A549 (cell line): ENCODE results near the gene SPNS2. TPM values are rescaled to one million over a fixed set of nuclear protein-coding genes. Genes with fewer than 3 reads are reported as not detected.

ENCODE experiments used
- ATAC-seq, 2 experiments: fragments of 200-7000 bp in 1 of 2; fragments of >200 bp in 1 of 2; cut with Nextera tagmentation in 1 of 2; cut with Tn5 transposase in 1 of 2; 3 replicates each; pipeline versions ENCODE4 v1.8.0 to v1.9.1; 2018 to 2020; ENCODE audit warnings: mild to moderate bottlenecking in 1 of 2, moderate library complexity in 1 of 2
- CTCF ChIA-PET: fragments of 300-600 bp; sonication (Branson Sonifier 250); formaldehyde crosslinking; extraction: SDS; loops from one replicate; lab custom pipeline; 2021; ENCODE audit warnings: antibody characterized with exemption, inconsistent platforms; lab: Yijun Ruan, JAX
- POLR2A ChIA-PET: fragments of 350-600 bp; formaldehyde crosslinking; extraction: SDS; loops from one replicate; lab custom pipeline; 2021; ENCODE audit warnings: antibody characterized with exemption, inconsistent platforms; lab: Yijun Ruan, JAX
- DNase-seq, 2 experiments: peaks; one replicate each; pipeline versions ENCODE4 v3.0.0 to v3.0.0-alpha.2; 2011 to 2016; ENCODE audit warnings: low read depth in 1 of 2, low spot score in 1 of 2
- FAIRE-seq: peaks from 2 replicates; lab custom pipeline; 2011; peaks lifted over from hg19 to GRCh38; lab: Jason Lieb, UNC
- H3K27ac ChIP-seq, 2 experiments: fragments of >200 bp; sonication (Bioruptor Twin); formaldehyde crosslinking; 3 replicates each; pipeline ENCODE4 v1.5.1; 2016 to 2017
- H3K4me1 ChIP-seq: fragments of >200 bp; sonication (Bioruptor Twin); formaldehyde crosslinking; 3 replicates; pipeline ENCODE4 v1.6.1; 2016
- H3K4me2 ChIP-seq: fragments of >200 bp; sonication (Bioruptor Twin); formaldehyde crosslinking; 3 replicates; pipeline ENCODE4 v1.6.1; 2016
- H3K4me3 ChIP-seq: fragments of >200 bp; sonication (Bioruptor Twin); formaldehyde crosslinking; 3 replicates; pipeline ENCODE4 v1.5.1; 2016
- H3K9me3 ChIP-seq: fragments of >200 bp; sonication (Bioruptor Twin); formaldehyde crosslinking; 3 replicates; pipeline ENCODE4 v1.6.1; 2016
- BHLHE40 ChIP-seq: IDR thresholded peaks from 2 replicates; pipeline ENCODE4 v1.6.1; 2012; ENCODE audit warnings: low read depth, low read length, inconsistent platforms
- CEBPB ChIP-seq, 2 experiments: fragments of >200 bp in 1 of 2; sonication (Bioruptor Twin) in 1 of 2; formaldehyde crosslinking in 1 of 2; IDR thresholded peaks; 2 replicates each; pipeline ENCODE4 v1.6.1; 2012 to 2016
- CTCF ChIP-seq: fragments of >200 bp; sonication (Bioruptor Twin); formaldehyde crosslinking; IDR thresholded peaks from 3 replicates; pipeline ENCODE4 v1.5.1; 2016
- EHMT2 ChIP-seq: fragments of 200-600 bp; sonication (generic); IDR thresholded peaks from 2 replicates; pipeline ENCODE4 v1.6.1; 2016; ENCODE audit warnings: antibody characterized with exemption, low read depth, mild to moderate bottlenecking, moderate library complexity
- ESRRA ChIP-seq: fragments of 150-350 bp; IDR thresholded peaks from 2 replicates; pipeline ENCODE4 v1.6.1; 2014; ENCODE audit warnings: mild to moderate bottlenecking, low read length, borderline replicate concordance
- FOXS1 ChIP-seq: fragments of 250-450 bp; sonication (Bioruptor Pico); IDR thresholded peaks from 2 replicates; pipeline ENCODE4 v1.5.0; 2020; ENCODE audit warnings: mild to moderate bottlenecking, moderate library complexity
- HDAC2 ChIP-seq: fragments of 200-600 bp; sonication (generic); IDR thresholded peaks from 2 replicates; pipeline ENCODE4 v1.6.1; 2016
- HES2 ChIP-seq: fragments of >200 bp; sonication (Bioruptor Twin); formaldehyde crosslinking; IDR thresholded peaks from 2 replicates; pipeline ENCODE4 v1.6.1; 2016
- HEYL ChIP-seq: fragments of 250-450 bp; sonication (Bioruptor Pico); IDR thresholded peaks from 2 replicates; pipeline ENCODE4 v1.8.0; 2021; ENCODE audit warnings: mild to moderate bottlenecking, moderate library complexity
- HMGXB4 ChIP-seq: fragments of 250-450 bp; sonication (Bioruptor Pico); IDR thresholded peaks from 2 replicates; pipeline ENCODE4 v1.5.0; 2021; ENCODE audit warnings: mild to moderate bottlenecking, moderate library complexity, borderline replicate concordance
- HOXB5 ChIP-seq: fragments of 250-450 bp; sonication (Bioruptor Pico); IDR thresholded peaks from 2 replicates; pipeline ENCODE4 v1.5.0; 2020; ENCODE audit warnings: mild to moderate bottlenecking, moderate library complexity
- KDM1A ChIP-seq: fragments of 200-600 bp; sonication (generic); IDR thresholded peaks from 2 replicates; pipeline ENCODE4 v1.6.1; 2016; ENCODE audit warnings: low read depth, mild to moderate bottlenecking
- MAFK ChIP-seq: fragments of 450-650 bp; IDR thresholded peaks from 2 replicates; pipeline ENCODE4 v1.6.1; 2014; ENCODE audit not compliant: partially characterized antibody
- NPAS2 ChIP-seq: fragments of 250-450 bp; sonication (Bioruptor Pico); IDR thresholded peaks from 2 replicates; pipeline ENCODE4 v1.8.0; 2022; ENCODE audit warnings: mild to moderate bottlenecking, moderate library complexity, borderline replicate concordance
- PHF8 ChIP-seq: fragments of 200-600 bp; sonication (generic); IDR thresholded peaks from 2 replicates; pipeline ENCODE4 v1.6.1; 2016; ENCODE audit warnings: low read depth, mild to moderate bottlenecking, antibody characterized with exemption, moderate library complexity, borderline replicate concordance
- SMC3 ChIP-seq: fragments of >200 bp; sonication (Bioruptor Twin); formaldehyde crosslinking; IDR thresholded peaks from 3 replicates; pipeline ENCODE4 v1.6.1; 2018; ENCODE audit warnings: inconsistent platforms
- SREBF2 ChIP-seq: fragments of 450-650 bp; IDR thresholded peaks from 2 replicates; pipeline ENCODE4 v1.6.1; 2014; ENCODE audit warnings: mild to moderate bottlenecking, moderate library complexity
- USF2 ChIP-seq: fragments of 450-650 bp; IDR thresholded peaks from 2 replicates; pipeline ENCODE4 v1.6.1; 2014; ENCODE audit warnings: antibody characterized with exemption
- ZFP36 ChIP-seq: fragments of 450-650 bp; IDR thresholded peaks from 2 replicates; pipeline ENCODE4 v1.6.1; 2014; ENCODE audit warnings: borderline replicate concordance; ENCODE audit not compliant: partially characterized antibody
- ZNF302 ChIP-seq: fragments of 250-450 bp; sonication (Bioruptor Pico); IDR thresholded peaks from 2 replicates; pipeline ENCODE4 v1.9.0; 2021; ENCODE audit warnings: inconsistent platforms, mild to moderate bottlenecking, moderate library complexity
- ZSCAN20 ChIP-seq: fragments of 250-450 bp; sonication (Bioruptor Pico); IDR thresholded peaks from 2 replicates; pipeline ENCODE4 v1.8.0; 2022; ENCODE audit warnings: mild to moderate bottlenecking, moderate library complexity
- WGBS: methylation state at CpG from one replicate; pipeline ENCODE4 v1.1.6; 2017; ENCODE audit errors: missing lambda C conversion rate; 5-methylcytosine and 5-hydroxymethylcytosine counted together
- polyA plus RNA-seq, 4 experiments: library from polyadenylated mRNA; depleted of rRNA in 3 of 4; stranded (reverse); fragments of >200 nt; fragmentation: RNase III in 1 of 4; extraction: RNeasy Plus Mini Kit Qiagen cat#74134 plus additional on column Dnase treatment in 1 of 4; gene quantifications; 2 replicates in 3 of 4; 3 replicates in 1 of 4; pipeline ENCODE4 v1.2.3, GENCODE V29; 2011 to 2017
- TF ChIP-seq, protein P1 (sequence below): fragments of 250-450 bp; sonication (Bioruptor Pico); IDR thresholded peaks from 2 replicates; pipeline ENCODE4 v1.5.0; 2020; ENCODE audit warnings: low read depth, mild to moderate bottlenecking, moderate library complexity

SPNS2 gene
- polyA plus RNA-seq, 2 of the 4 experiments (the other 2 are of a cell fraction) = 0.27 to 0.46 TPM

DNA sequence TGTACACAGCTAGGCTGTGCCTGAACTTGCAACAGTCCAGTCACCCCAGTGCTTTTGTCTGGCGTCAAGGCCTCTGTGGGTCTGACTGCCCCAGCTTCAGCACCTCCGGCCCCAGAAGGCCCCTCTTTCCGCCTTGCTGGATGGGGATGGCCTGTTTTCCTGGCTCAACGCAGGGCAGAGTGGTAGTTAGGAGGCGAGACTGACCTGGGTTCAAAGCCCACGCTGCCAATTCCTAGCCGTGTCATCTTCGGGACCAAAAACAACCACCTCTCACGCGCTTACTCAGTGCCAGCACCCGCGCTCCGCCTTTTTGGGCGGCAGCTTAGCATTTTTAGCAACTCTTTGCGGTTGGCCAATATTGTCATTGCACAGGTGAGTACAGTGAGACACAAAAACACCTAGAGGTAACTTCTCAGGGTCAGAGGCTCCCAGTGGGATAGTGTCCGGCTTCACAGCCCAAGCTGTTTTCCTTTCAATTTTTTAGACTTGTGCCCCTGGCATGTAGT is 51.9 kb downstream of the SPNS2 start:
- ATAC-seq = no peak
- no peak for DNase-seq
- ChIA-PET CTCF (interaction anchor here (1.0 to 13.0 kb wide), 4 partner anchors 15 to 129 kb away, joined by 3 to 99 read pairs (median 4); no protein-coding TSS in a partner anchor), POLR2A (interaction anchor here (0.6 kb wide), 1 partner anchor 52 kb away, joined by 7 read pairs; no protein-coding TSS in a partner anchor)
- WGBS = 96% methylated on average over 16 of the region's 16 CpGs
- no peak for FAIRE-seq
- H3K4me2 ChIP-seq = no peak overlapping the region
- H3K9me3 ChIP-seq = no peaks in the 10 kb centered on the region
- no peak overlapping the region for H3K4me3 ChIP-seq
- no peak overlapping the region for H3K27ac ChIP-seq
- TF ChIP-seq SMC3 (no peak), ESRRA (no peak), FOXS1 (CRISPR knock-in tag) (no peak), ZSCAN20 (CRISPR knock-in tag) (no peak), USF2 (no peak), BHLHE40 (no peak), ZNF302 (CRISPR knock-in tag) (no peak), NPAS2 (no peak)
- peaks cover 23% of the 10 kb centered on the region for H3K4me1 ChIP-seq

DNA sequence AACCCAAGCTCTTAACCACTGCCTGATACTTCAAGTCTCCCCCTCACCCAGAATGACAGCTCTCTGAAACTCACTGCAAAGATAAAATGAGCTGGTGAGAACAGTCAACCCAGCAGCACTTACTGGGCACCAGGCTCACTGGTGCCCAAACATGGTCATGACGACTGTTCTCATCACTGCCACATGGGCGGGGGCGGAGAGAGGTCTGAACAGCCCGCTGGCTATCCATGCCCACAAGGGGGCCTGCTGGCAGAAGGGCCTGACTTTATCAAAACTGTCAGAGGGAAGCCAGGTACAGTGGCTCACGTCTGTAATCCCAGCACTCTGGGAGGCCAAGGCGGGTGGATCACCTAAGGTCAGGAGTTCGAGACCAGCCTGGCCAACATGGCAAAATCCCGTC is 52.5 kb downstream of the SPNS2 start:
- Histone ChIP-seq H3K9me3 (no peaks in the 10 kb centered on the region), H3K4me1 (peaks cover 28% of the 10 kb centered on the region), H3K27ac (no peak overlapping the region), H3K4me2 (no peak overlapping the region), H3K4me3 (no peak overlapping the region)
- TF ChIP-seq CTCF (peak; percentile 6; the same call in 1 of the 3 replicates), EHMT2 (no peak), NPAS2 (no peak), KDM1A (no peak)
- peak in 1 of 2 experiments; percentile 62 for DNase-seq
- ATAC-seq = peak in 1 of 2 experiments; percentile 35; a peak in 3 of 6 replicates
- POLR2A ChIA-PET = interaction anchor here (0.8 kb wide), 1 partner anchor 9 kb away, joined by 3 read pairs; no protein-coding TSS in a partner anchor
- FAIRE-seq = no peak
- CTCF ChIA-PET = interaction anchor here (0.7 to 13.0 kb wide), 10 partner anchors 10 to 130 kb away, joined by 3 to 99 read pairs (median 3); no protein-coding TSS in a partner anchor
- 90% methylated on average over 8 of the region's 8 CpGs for WGBS

DNA sequence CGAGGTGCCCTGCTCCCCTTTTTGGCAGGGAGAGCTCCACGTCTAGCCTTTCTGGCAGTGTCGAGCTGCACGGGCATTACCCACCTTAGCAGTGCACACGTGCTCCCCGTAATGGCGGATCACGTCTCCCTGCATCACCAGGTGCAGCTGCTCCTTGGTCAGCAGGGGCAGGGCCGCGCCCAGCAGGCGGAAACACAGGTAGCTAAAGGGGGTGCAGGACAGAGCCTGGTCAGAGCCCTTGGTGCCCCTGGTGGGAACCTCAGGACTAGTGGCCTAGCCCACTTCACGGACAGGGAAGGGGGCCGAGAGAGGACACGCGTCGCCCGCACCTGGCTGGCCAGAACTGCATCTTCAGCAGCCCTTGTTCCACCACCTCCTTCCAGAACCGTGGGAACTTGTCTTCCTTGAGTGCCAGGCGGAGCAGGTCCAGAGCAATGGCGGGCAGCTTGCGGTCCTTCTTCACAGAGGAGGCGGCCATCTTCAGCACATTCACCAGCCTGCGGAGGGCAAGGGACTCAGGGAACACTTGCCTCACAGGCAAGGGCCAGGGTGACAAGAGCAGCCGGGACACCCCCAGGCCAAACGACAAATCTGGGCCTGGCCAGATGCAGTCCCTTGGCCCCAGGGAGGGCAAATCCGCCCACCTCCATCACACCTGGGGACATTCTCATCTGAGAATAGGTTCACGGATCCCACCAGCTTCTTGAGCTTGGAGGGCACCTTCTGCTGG is 53.3 kb downstream of the SPNS2 start:
- no peak for TF ChIP-seq ZFP36
- TF ChIP-seq HEYL (CRISPR knock-in tag) = no peak
- TF ChIP-seq HMGXB4 (CRISPR knock-in tag) = no peak
- no peak for TF ChIP-seq HES2
- TF ChIP-seq MAFK = no peak
- TF ChIP-seq, protein P1, sequence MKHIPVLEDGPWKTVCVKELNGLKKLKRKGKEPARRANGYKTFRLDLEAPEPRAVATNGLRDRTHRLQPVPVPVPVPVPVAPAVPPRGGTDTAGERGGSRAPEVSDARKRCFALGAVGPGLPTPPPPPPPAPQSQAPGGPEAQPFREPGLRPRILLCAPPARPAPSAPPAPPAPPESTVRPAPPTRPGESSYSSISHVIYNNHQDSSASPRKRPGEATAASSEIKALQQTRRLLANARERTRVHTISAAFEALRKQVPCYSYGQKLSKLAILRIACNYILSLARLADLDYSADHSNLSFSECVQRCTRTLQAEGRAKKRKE = no peak
- no peak for TF ChIP-seq NPAS2
- TF ChIP-seq ZSCAN20 (CRISPR knock-in tag) = no peak
- TF ChIP-seq HOXB5 (CRISPR knock-in tag) = no peak
- no peak for TF ChIP-seq HDAC2
- TF ChIP-seq CTCF = no peak
- TF ChIP-seq SREBF2 = no peak
- no peak for TF ChIP-seq PHF8
- no peak for TF ChIP-seq EHMT2
- TF ChIP-seq CEBPB (IDR thresholded peaks at IDR 0.05) = no peak
- TF ChIP-seq, all 56 proteins: peak for 0
- ChIA-PET CTCF (interaction anchor here (0.5 to 13.0 kb wide), 11 partner anchors 10 to 783 kb away, joined by 3 to 99 read pairs (median 3); no protein-coding TSS in a partner anchor), POLR2A (interaction anchor here (0.8 kb wide), 1 partner anchor 10 kb away, joined by 3 read pairs; no protein-coding TSS in a partner anchor)
- FAIRE-seq = no peak
- no peaks in the 10 kb centered on the region for H3K9me3 ChIP-seq
- no peak overlapping the region for H3K4me2 ChIP-seq
- ATAC-seq = no peak
- 93% methylated on average over 26 of the region's 27 CpGs for WGBS
- no peak overlapping the region for H3K4me3 ChIP-seq
- no peak for DNase-seq
- H3K4me1 ChIP-seq = peaks cover 28% of the 10 kb centered on the region
- H3K27ac ChIP-seq = no peak overlapping the region
